SK-MEL-5 (cell line): ENCODE data around the gene PI4KB. TPM values are rescaled to one million over a fixed set of nuclear protein-coding genes. Genes with fewer than 3 reads are reported as not detected.
"Not testable (repeated sequence)": the region's sequence is repeated elsewhere in the genome, so short reads cannot be mapped to it uniquely, and the experiment has no call there.

Experiments used
- DNase-seq: peaks from one replicate; pipeline ENCODE4 v3.0.0-alpha.2; 2016; ENCODE audit warnings: low read depth, low spot score
- in situ Hi-C: cut with HindIII; loops from 2 replicates; pipeline ENCODE4 v1.10.0; 2016; ENCODE audit warnings: low sequenced_read_pairs, high pct_unique_total_duplicates, low pct_unique_long_range_greater_than_20kb
- total RNA-seq: library from RNA; depleted of rRNA; stranded (reverse); fragments of >200 nt; shearing (Covaris generic); gene quantifications from 2 replicates; pipeline ENCODE4 v1.2.3, GENCODE V29; 2014

The PI4KB gene
- total RNA-seq, 1 experiment from 2014 or later, result 49.4 TPM

GRCh38 chr1:151350323-151350722 lies 23.1 kb upstream of the PI4KB start:
- in situ Hi-C loops, DNase-seq: not testable (repeated sequence)

GRCh38 chr1:151347523-151348246 lies 20.5 kb upstream of the PI4KB start:
- no peak for DNase-seq
- in situ Hi-C loops, result no loop called here

- DNase-seq, result peak; percentile 100
- in situ Hi-C loops, result no loop called here
Observed at GRCh38 chr1:151346769-151347522, 19.7 kb upstream of the PI4KB start, which contains the start of gene RFX5. Gene RFX5 (minus strand): TSS chr1:151347252. CDS start chr1:151346320, 932 bp downstream.

GRCh38 chr1:151346082-151346768 lies 19.0 kb upstream of the PI4KB start:
- in situ Hi-C loops, result no loop called here
- DNase-seq, result no peak

GRCh38 chr1:151344291-151344690 lies 17.1 kb upstream of the PI4KB start:
- in situ Hi-C loops, result no loop called here
- no peak for DNase-seq

- in situ Hi-C loops, result no loop called here
- DNase-seq, result no peak
Observed at GRCh38 chr1:151343587-151343986, 16.4 kb upstream of the PI4KB start.

GRCh38 chr1:151342569-151342968 lies 15.4 kb upstream of the PI4KB start:
- in situ Hi-C loops, result no loop called here
- no peak for DNase-seq

- in situ Hi-C loops, result no loop called here
- no peak for DNase-seq
Observed at GRCh38 chr1:151342021-151342420, 14.8 kb upstream of the PI4KB start.

GRCh38 chr1:151340870-151341754 lies 13.9 kb upstream of the PI4KB start:
- DNase-seq, result peak; percentile 97
- in situ Hi-C loops, result no loop called here

GRCh38 chr1:151336556-151336955 lies 9.3 kb upstream of the PI4KB start:
- in situ Hi-C loops, result no loop called here
- no peak for DNase-seq

GRCh38 chr1:151334822-151335221 lies 7.6 kb upstream of the PI4KB start:
- no peak for DNase-seq
- in situ Hi-C loops, result no loop called here

- DNase-seq, result peak; percentile 59
- in situ Hi-C loops, result no loop called here
Observed at GRCh38 chr1:151327903-151328674, 873 bp upstream of the PI4KB start.

GRCh38 chr1:151326619-151327222 lies 495 bp downstream of the PI4KB start:
- in situ Hi-C loops, result no loop called here
- DNase-seq, result peak; percentile 56

- no peak for DNase-seq
- in situ Hi-C loops, result no loop called here
Observed at GRCh38 chr1:151325646-151326429, 1.4 kb downstream of the PI4KB start.

GRCh38 chr1:151325231-151325630 lies 2.0 kb downstream of the PI4KB start:
- DNase-seq, result no peak
- in situ Hi-C loops, result no loop called here
